ENCODE measurements around the gene LIPF.
"Not testable (repeated sequence)": the region's sequence is repeated elsewhere in the genome, so short reads cannot be mapped to it uniquely, and the experiment has no call there.

LIPF gene

GRCh38 chr10:88642963-88643362, 21.3 kb upstream of the LIPF start:
- DNase-seq (ENCODE audit: insufficient read length, low spot score) (no peak), FAIRE-seq (no peak)
- TF ChIP-seq PAX5 (IDR thresholded peaks at IDR 0.05; ENCODE audit: insufficient read depth, low read length, severe bottlenecking) (no peak), POU2F2 (IDR thresholded peaks at IDR 0.05; ENCODE audit: low read depth, low read length) (no peak), POLR2AphosphoS5 (IDR thresholded peaks at IDR 0.05; ENCODE audit: low read depth, low read length) (no peak), SPI1 (IDR thresholded peaks at IDR 0.05; ENCODE audit: low read depth, low read length) (no peak), POLR2A (IDR thresholded peaks at IDR 0.05; ENCODE audit: low read depth, low read length) (no peak), TAF1 (IDR thresholded peaks at IDR 0.05; ENCODE audit: low read depth, low read length) (no peak)

GRCh38 chr10:88647061-88647615, 17.1 kb upstream of the LIPF start:
- DNase-seq (ENCODE audit: insufficient read length, low spot score) (no peak), FAIRE-seq (peak; percentile 5)
- TF ChIP-seq POU2F2 (IDR thresholded peaks at IDR 0.05; ENCODE audit: low read depth, low read length) = no peak
- TF ChIP-seq POLR2A (IDR thresholded peaks at IDR 0.05; ENCODE audit: low read depth, low read length) = no peak
- no peak for TF ChIP-seq POLR2AphosphoS5 (IDR thresholded peaks at IDR 0.05; ENCODE audit: low read depth, low read length)
- TF ChIP-seq TAF1 (IDR thresholded peaks at IDR 0.05; ENCODE audit: low read depth, low read length) = no peak
- TF ChIP-seq SPI1 (IDR thresholded peaks at IDR 0.05; ENCODE audit: low read depth, low read length) = no peak
- no peak for TF ChIP-seq PAX5 (IDR thresholded peaks at IDR 0.05; ENCODE audit: insufficient read depth, low read length, severe bottlenecking)

- FAIRE-seq (no peak), DNase-seq (ENCODE audit: insufficient read length, low spot score) (no peak)
- TF ChIP-seq POLR2A (IDR thresholded peaks at IDR 0.05; ENCODE audit: low read depth, low read length) (no peak), SPI1 (IDR thresholded peaks at IDR 0.05; ENCODE audit: low read depth, low read length) (no peak), TAF1 (IDR thresholded peaks at IDR 0.05; ENCODE audit: low read depth, low read length) (no peak), POLR2AphosphoS5 (IDR thresholded peaks at IDR 0.05; ENCODE audit: low read depth, low read length) (no peak), PAX5 (IDR thresholded peaks at IDR 0.05; ENCODE audit: insufficient read depth, low read length, severe bottlenecking) (no peak), POU2F2 (IDR thresholded peaks at IDR 0.05; ENCODE audit: low read depth, low read length) (no peak)
Observed at GRCh38 chr10:88651101-88651551, 13.1 kb upstream of the LIPF start.

GRCh38 chr10:88652616-88653015, 11.6 kb upstream of the LIPF start:
- FAIRE-seq = peak; percentile 41

GRCh38 chr10:88657901-88658300, 6.3 kb upstream of the LIPF start:
- no peak for TF ChIP-seq TAF1 (IDR thresholded peaks at IDR 0.05; ENCODE audit: low read depth, low read length)
- TF ChIP-seq POLR2AphosphoS5 (IDR thresholded peaks at IDR 0.05; ENCODE audit: low read depth, low read length) = no peak
- no peak for TF ChIP-seq POLR2A (IDR thresholded peaks at IDR 0.05; ENCODE audit: low read depth, low read length)
- TF ChIP-seq POU2F2 (IDR thresholded peaks at IDR 0.05; ENCODE audit: low read depth, low read length) = no peak
- TF ChIP-seq SPI1 (IDR thresholded peaks at IDR 0.05; ENCODE audit: low read depth, low read length) = no peak
- TF ChIP-seq PAX5 (IDR thresholded peaks at IDR 0.05; ENCODE audit: insufficient read depth, low read length, severe bottlenecking) = no peak
- no peak for FAIRE-seq

More at GRCh38 chr10:88652616-88653015, 11.6 kb upstream of the LIPF start:
- TF ChIP-seq PAX5 (IDR thresholded peaks at IDR 0.05; ENCODE audit: insufficient read depth, low read length, severe bottlenecking) (no peak), POU2F2 (IDR thresholded peaks at IDR 0.05; ENCODE audit: low read depth, low read length) (no peak), POLR2AphosphoS5 (IDR thresholded peaks at IDR 0.05; ENCODE audit: low read depth, low read length) (no peak), SPI1 (IDR thresholded peaks at IDR 0.05; ENCODE audit: low read depth, low read length) (no peak), POLR2A (IDR thresholded peaks at IDR 0.05; ENCODE audit: low read depth, low read length) (no peak), TAF1 (IDR thresholded peaks at IDR 0.05; ENCODE audit: low read depth, low read length) (no peak)
- no peak for DNase-seq (ENCODE audit: insufficient read length, low spot score)

GRCh38 chr10:88659725-88660597, 4.3 kb upstream of the LIPF start:
- no peak for FAIRE-seq

More at GRCh38 chr10:88657901-88658300, 6.3 kb upstream of the LIPF start:
- no peak for DNase-seq (ENCODE audit: insufficient read length, low spot score)

GRCh38 chr10:88660598-88660884, 3.7 kb upstream of the LIPF start:
- TF ChIP-seq TAF1 (IDR thresholded peaks at IDR 0.05; ENCODE audit: low read depth, low read length) (no peak), PAX5 (IDR thresholded peaks at IDR 0.05; ENCODE audit: insufficient read depth, low read length, severe bottlenecking) (no peak)
- FAIRE-seq (no peak), DNase-seq (ENCODE audit: insufficient read length, low spot score) (no peak)

More at GRCh38 chr10:88659725-88660597, 4.3 kb upstream of the LIPF start:
- no peak for TF ChIP-seq POLR2A (IDR thresholded peaks at IDR 0.05; ENCODE audit: low read depth, low read length)
- TF ChIP-seq TAF1 (IDR thresholded peaks at IDR 0.05; ENCODE audit: low read depth, low read length) = no peak
- no peak for DNase-seq (ENCODE audit: insufficient read length, low spot score)

- FAIRE-seq = peak; percentile 54
- TF ChIP-seq SPI1 (IDR thresholded peaks at IDR 0.05; ENCODE audit: low read depth, low read length) (no peak), PAX5 (IDR thresholded peaks at IDR 0.05; ENCODE audit: insufficient read depth, low read length, severe bottlenecking) (no peak), POLR2AphosphoS5 (IDR thresholded peaks at IDR 0.05; ENCODE audit: low read depth, low read length) (no peak), POLR2A (IDR thresholded peaks at IDR 0.05; ENCODE audit: low read depth, low read length) (no peak), TAF1 (IDR thresholded peaks at IDR 0.05; ENCODE audit: low read depth, low read length) (no peak), POU2F2 (IDR thresholded peaks at IDR 0.05; ENCODE audit: low read depth, low read length) (no peak)
- no peak for DNase-seq (ENCODE audit: insufficient read length, low spot score)
Observed at GRCh38 chr10:88661018-88661417, 3.2 kb upstream of the LIPF start.

- no peak for DNase-seq (ENCODE audit: insufficient read length, low spot score)
- FAIRE-seq = no peak
- TF ChIP-seq SPI1 (IDR thresholded peaks at IDR 0.05; ENCODE audit: low read depth, low read length) (peak; percentile 65; the same call in 1 of the 2 replicates), TAF1 (IDR thresholded peaks at IDR 0.05; ENCODE audit: low read depth, low read length) (no peak)
Observed at GRCh38 chr10:88661577-88661976, 2.7 kb upstream of the LIPF start.

- not testable (repeated sequence) for FAIRE-seq
Observed at GRCh38 chr10:88663153-88663552, 1.1 kb upstream of the LIPF start.

More at GRCh38 chr10:88663153-88663552, 1.1 kb upstream of the LIPF start:
- not testable (repeated sequence) for DNase-seq (ENCODE audit: insufficient read length, low spot score)

Data from GM12891 (cell line).